HFFc6 (cell line): ENCODE data around the gene EPHB1. TPM values are rescaled to one million over a fixed set of nuclear protein-coding genes. Genes with fewer than 3 reads are reported as not detected.

ENCODE experiments used
- DNase-seq: peaks from one replicate; pipeline ENCODE4 v3.0.0-alpha.2; 2018
- H3K27ac Mint-ChIP-seq: 2 replicates; pipeline ENCODE4 v1.8.0; 2020; ENCODE audit warnings: mild to moderate bottlenecking, mixed read lengths
- H3K27me3 Mint-ChIP-seq: 2 replicates; pipeline ENCODE4 v1.8.0; 2021; ENCODE audit warnings: mild to moderate bottlenecking, moderate library complexity, mixed read lengths; ENCODE audit not compliant: insufficient read depth
- H3K36me3 Mint-ChIP-seq: 2 replicates; pipeline ENCODE4 v1.8.0; 2021; ENCODE audit warnings: low read depth, mixed read lengths
- H3K4me1 Mint-ChIP-seq: 2 replicates; pipeline ENCODE4 v1.8.0; 2020; ENCODE audit warnings: low read depth, mixed read lengths
- H3K4me3 Mint-ChIP-seq: 2 replicates; pipeline ENCODE4 v1.8.0; 2020; ENCODE audit warnings: mild to moderate bottlenecking, moderate library complexity, mixed read lengths
- H3K9me3 Mint-ChIP-seq: 2 replicates; pipeline ENCODE4 v1.8.0; 2020; ENCODE audit warnings: mild to moderate bottlenecking, mixed read lengths
- CTCF ChIP-seq: fragments of 200-600 bp; sonication (generic); IDR thresholded peaks from 2 replicates; pipeline ENCODE4 v1.5.0; 2021; ENCODE audit warnings: antibody characterized with exemption, mild to moderate bottlenecking
- total RNA-seq, 6 experiments: library from RNA; stranded (reverse); fragmentation: NEBNext Ultra II Directional; extraction: Animal tissue kit (Norgen Biotek cat#: 25700); gene quantifications; 2 replicates in 1 of 6; 3 replicates in 5 of 6; pipeline ENCODE4 v1.2.3, GENCODE V29; 2021

The EPHB1 gene
- total RNA-seq, 6 experiments from 2014 or later, result 0.88 to 2.6 (median 1.0) TPM

DNA sequence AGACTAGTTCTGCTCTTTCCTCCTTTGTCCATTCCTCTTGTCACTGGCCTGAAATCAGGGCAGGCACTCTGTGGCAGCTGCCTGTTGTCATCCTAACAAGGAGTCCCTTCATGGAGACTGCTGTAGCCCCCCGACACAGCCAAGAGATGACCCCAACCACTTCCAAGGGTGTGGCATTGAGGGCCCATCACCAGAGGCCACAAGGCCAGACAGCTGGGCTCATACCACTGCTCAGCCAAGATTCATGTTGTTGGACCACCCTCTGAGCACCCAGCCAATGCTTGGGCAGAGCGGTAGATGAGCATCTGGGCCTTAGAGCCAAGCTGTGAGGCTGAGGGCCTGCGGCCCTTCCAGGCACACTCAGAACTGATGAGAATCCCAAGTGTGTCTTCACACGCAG lies 85.4 kb downstream of the EPHB1 start:
- H3K27me3 Mint-ChIP-seq, result no peaks in the 10 kb centered on the region
- peaks cover 6% of the 10 kb centered on the region for H3K4me1 Mint-ChIP-seq
- no peak overlapping the region for H3K4me3 Mint-ChIP-seq
- H3K36me3 Mint-ChIP-seq, result no peaks in the 10 kb centered on the region
- no peak for TF ChIP-seq CTCF
- H3K27ac Mint-ChIP-seq, result no peak overlapping the region
- no peaks in the 10 kb centered on the region for H3K9me3 Mint-ChIP-seq
- DNase-seq, result no peak

DNA sequence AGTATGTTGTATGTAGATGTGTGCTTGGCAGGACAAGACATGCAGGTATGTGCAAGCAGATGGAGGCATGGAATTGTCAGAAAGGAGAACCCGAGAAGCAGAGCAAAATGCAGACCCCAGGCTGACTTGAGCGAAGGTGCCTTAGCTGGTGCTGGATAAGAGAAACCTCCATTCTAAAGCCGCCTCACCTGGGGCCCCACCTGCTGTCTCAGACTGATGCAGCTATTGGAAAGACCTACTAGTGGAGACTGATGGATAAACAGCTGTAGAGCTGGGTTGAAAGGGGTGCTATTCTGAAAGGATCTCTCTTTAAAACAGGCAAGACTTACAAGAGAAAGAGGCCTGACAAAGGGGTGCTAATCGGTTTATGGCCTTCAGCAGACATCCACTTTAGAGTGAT lies 86.2 kb downstream of the EPHB1 start:
- H3K27me3 Mint-ChIP-seq, result no peaks in the 10 kb centered on the region
- no peaks in the 10 kb centered on the region for H3K9me3 Mint-ChIP-seq
- H3K27ac Mint-ChIP-seq, result no peak overlapping the region
- no peaks in the 10 kb centered on the region for H3K36me3 Mint-ChIP-seq
- DNase-seq, result no peak
- no peak overlapping the region for H3K4me3 Mint-ChIP-seq
- H3K4me1 Mint-ChIP-seq, result peaks cover 14% of the 10 kb centered on the region
- TF ChIP-seq CTCF, result no peak

GRCh38 chr3:134883697-134884385 lies 88.8 kb downstream of the EPHB1 start:
- peak; percentile 13 for DNase-seq
- Mint-ChIP-seq H3K4me1 (peaks cover 16% of the 10 kb centered on the region), H3K36me3 (no peaks in the 10 kb centered on the region), H3K27ac (no peak overlapping the region), H3K27me3 (no peaks in the 10 kb centered on the region), H3K9me3 (no peaks in the 10 kb centered on the region), H3K4me3 (no peak overlapping the region)
- no peak for TF ChIP-seq CTCF

- Mint-ChIP-seq H3K9me3 (no peaks in the 10 kb centered on the region), H3K36me3 (no peaks in the 10 kb centered on the region), H3K4me1 (peaks cover 16% of the 10 kb centered on the region), H3K4me3 (no peak overlapping the region), H3K27ac (no peak overlapping the region), H3K27me3 (0 out of 2 replicates have a peak, but pooled peaks cover 1% of the 10 kb centered on the region)
- peak; percentile 53 for DNase-seq
- peak; percentile 60 for TF ChIP-seq CTCF
Observed at GRCh38 chr3:134885877-134886621, 91.0 kb downstream of the EPHB1 start.

- Mint-ChIP-seq H3K27ac (no peak overlapping the region), H3K27me3 (0 out of 2 replicates have a peak, but pooled peaks cover 2% of the 10 kb centered on the region), H3K9me3 (no peaks in the 10 kb centered on the region), H3K36me3 (no peaks in the 10 kb centered on the region), H3K4me3 (no peak overlapping the region), H3K4me1 (peaks cover 16% of the 10 kb centered on the region)
- no peak for TF ChIP-seq CTCF
- no peak for DNase-seq
Observed at GRCh38 chr3:134886991-134887390, 91.9 kb downstream of the EPHB1 start.
